ENCODE measurements around the gene MRPL34. TPM values are rescaled to one million over a fixed set of nuclear protein-coding genes. Genes with fewer than 3 reads are reported as not detected.
A peak's percentile ranks its signal among the peaks of the same experiment; 100 is the strongest.

MRPL34 gene
- total RNA-seq, 4 donors from 2014 or later = 131 to 173 (median 147) TPM

GRCh38 chr19:17303167-17303939 lies 2.3 kb upstream of the MRPL34 start, which contains the start of gene ABHD8:
TSS of gene ABHD8 (minus strand) at chr19:17303425. CDS start at chr19:17301616, 1,809 bp downstream.
- peaks cover 0 to 9% (median 0%) of the 10 kb centered on the region in 4 donors for H3K27me3 ChIP-seq
- DNase-seq (ENCODE audit: extremely low spot score) = peak; percentile 98
- 3% methylated on average over 19 of the region's 52 CpGs for WGBS
- H3K27ac ChIP-seq (replicated peaks in 1 of 4) = peak within 1 kb of the TSS; percentile 90 to 97 (median 91)
- peaks cover 0 to under 1% (median 0%) of the 10 kb centered on the region in 4 donors for H3K9me3 ChIP-seq
- H3K4me1 ChIP-seq = peaks cover 46 to 82% (median 71%) of the 10 kb centered on the region in 4 donors
- peaks cover 0 to 15% (median 8%) of the 10 kb centered on the region in 4 donors for H3K36me3 ChIP-seq
- intact Hi-C loops (cut with DNase I) = no loop called here
- TF ChIP-seq POLR2A (IDR thresholded peaks at IDR 0.05; ENCODE audit: low read depth) = peak; percentile 31
- peak; percentile 74 to 80 for TF ChIP-seq POLR2AphosphoS5 (IDR thresholded peaks at IDR 0.05)
- no peak for TF ChIP-seq EP300 (IDR thresholded peaks at IDR 0.05)
- TF ChIP-seq, protein P1, sequence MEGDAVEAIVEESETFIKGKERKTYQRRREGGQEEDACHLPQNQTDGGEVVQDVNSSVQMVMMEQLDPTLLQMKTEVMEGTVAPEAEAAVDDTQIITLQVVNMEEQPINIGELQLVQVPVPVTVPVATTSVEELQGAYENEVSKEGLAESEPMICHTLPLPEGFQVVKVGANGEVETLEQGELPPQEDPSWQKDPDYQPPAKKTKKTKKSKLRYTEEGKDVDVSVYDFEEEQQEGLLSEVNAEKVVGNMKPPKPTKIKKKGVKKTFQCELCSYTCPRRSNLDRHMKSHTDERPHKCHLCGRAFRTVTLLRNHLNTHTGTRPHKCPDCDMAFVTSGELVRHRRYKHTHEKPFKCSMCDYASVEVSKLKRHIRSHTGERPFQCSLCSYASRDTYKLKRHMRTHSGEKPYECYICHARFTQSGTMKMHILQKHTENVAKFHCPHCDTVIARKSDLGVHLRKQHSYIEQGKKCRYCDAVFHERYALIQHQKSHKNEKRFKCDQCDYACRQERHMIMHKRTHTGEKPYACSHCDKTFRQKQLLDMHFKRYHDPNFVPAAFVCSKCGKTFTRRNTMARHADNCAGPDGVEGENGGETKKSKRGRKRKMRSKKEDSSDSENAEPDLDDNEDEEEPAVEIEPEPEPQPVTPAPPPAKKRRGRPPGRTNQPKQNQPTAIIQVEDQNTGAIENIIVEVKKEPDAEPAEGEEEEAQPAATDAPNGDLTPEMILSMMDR (IDR thresholded peaks at IDR 0.05) = peak; percentile 41 to 84 (median 71)
- H3K4me3 ChIP-seq = peak within 1 kb of the TSS; percentile 77 to 91 (median 82)

- H3K4me1 ChIP-seq = peaks cover 46 to 87% (median 77%) of the 10 kb centered on the region in 4 donors
- peaks cover 0 to 9% (median 0%) of the 10 kb centered on the region in 4 donors for H3K27me3 ChIP-seq
- H3K9me3 ChIP-seq = no peaks in the 10 kb centered on the region
- H3K4me3 ChIP-seq = peak overlapping the region; percentile 77 to 91 (median 82)
- H3K36me3 ChIP-seq = peaks cover 0 to 15% (median 7%) of the 10 kb centered on the region in 4 donors
- intact Hi-C loops (cut with DNase I) = no loop called here
- TF ChIP-seq POLR2AphosphoS5 (IDR thresholded peaks at IDR 0.05) (no peak), POLR2A (IDR thresholded peaks at IDR 0.05; ENCODE audit: low read depth) (no peak), EP300 (IDR thresholded peaks at IDR 0.05) (no peak)
- TF ChIP-seq, protein P1 (IDR thresholded peaks at IDR 0.05) = no peak
- 53% methylated on average over 7 of the region's 12 CpGs for WGBS
- peak overlapping the region; percentile 90 to 97 (median 91) for H3K27ac ChIP-seq (replicated peaks in 1 of 4)
- no peak for DNase-seq (ENCODE audit: extremely low spot score)
These were observed 1.8 kb upstream of the MRPL34 start for GRCh38 chr19:17303940-17304267.

DNA sequence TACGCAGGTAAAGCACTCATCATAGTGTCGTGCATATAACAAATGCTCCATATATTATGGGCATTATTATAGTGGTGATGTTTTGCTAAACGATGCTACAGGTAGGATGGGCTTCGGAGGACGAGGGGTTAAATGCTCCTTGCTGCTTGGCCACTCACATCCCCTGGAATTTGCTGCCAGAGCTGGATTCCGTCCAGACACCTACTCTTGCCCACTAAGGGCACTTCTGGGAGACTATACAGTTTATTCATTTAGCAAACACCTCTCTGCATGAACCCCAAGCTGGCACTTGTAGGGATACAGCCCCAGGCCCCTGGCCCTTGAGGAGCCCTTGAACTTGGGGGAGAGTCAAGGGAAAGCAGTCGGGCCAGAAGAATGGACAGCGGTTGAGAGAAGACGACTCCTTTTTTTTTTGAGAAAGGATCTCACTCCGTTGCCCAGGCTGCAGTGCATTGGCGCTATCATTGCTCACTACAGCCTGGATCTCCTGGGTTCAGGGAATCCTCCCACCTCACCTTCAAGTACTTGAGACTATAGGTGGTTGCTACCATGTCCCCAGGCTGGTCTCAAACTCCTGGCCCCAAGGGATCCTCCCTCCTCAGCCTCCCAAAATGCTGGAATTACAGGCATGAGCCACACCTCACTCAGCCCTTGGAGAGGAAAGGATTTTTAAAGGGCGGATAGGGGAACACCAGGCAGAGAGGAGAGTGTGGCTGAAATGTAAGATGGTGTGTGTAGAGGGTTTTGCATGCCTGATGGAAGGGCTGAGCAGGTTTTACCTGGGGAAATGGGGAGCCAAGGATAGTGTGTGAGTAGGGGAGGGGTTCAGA lies 1.1 kb upstream of the MRPL34 start:
- 57% methylated on average over 12 of the region's 12 CpGs for WGBS
- Histone ChIP-seq H3K27me3 (peaks cover 0 to 9% (median 0%) of the 10 kb centered on the region in 4 donors), H3K27ac (replicated peaks in 1 of 4) (peak overlapping the region; percentile 90 to 97 (median 91)), H3K4me1 (peaks cover 46 to 90% (median 79%) of the 10 kb centered on the region in 4 donors), H3K4me3 (peak overlapping the region in 3 of 4 donors; percentile 67 to 93 (median 76)), H3K9me3 (no peaks in the 10 kb centered on the region), H3K36me3 (peaks cover 0 to 15% (median 7%) of the 10 kb centered on the region in 4 donors)
- TF ChIP-seq POLR2A (IDR thresholded peaks at IDR 0.05; ENCODE audit: low read depth) = no peak
- DNase-seq (ENCODE audit: extremely low spot score) = no peak
- intact Hi-C loops (cut with DNase I) = no loop called here

- peak overlapping the region; percentile 64 to 93 (median 72) for H3K4me3 ChIP-seq
- H3K4me1 ChIP-seq = peaks cover 51 to 92% (median 83%) of the 10 kb centered on the region in 4 donors
- no peaks in the 10 kb centered on the region for H3K9me3 ChIP-seq
- TF ChIP-seq, protein P1 (IDR thresholded peaks at IDR 0.05) = no peak
- TF ChIP-seq POLR2AphosphoS5 (IDR thresholded peaks at IDR 0.05) = no peak
- no peak for TF ChIP-seq POLR2A (IDR thresholded peaks at IDR 0.05; ENCODE audit: low read depth)
- TF ChIP-seq EP300 (IDR thresholded peaks at IDR 0.05) = no peak
- WGBS = 0% methylated on average over 5 of the region's 7 CpGs
- intact Hi-C loops (cut with DNase I) = no loop called here
- peaks cover 0 to 13% (median 6%) of the 10 kb centered on the region in 4 donors for H3K36me3 ChIP-seq
- peak overlapping the region; percentile 90 to 97 (median 91) for H3K27ac ChIP-seq (replicated peaks in 1 of 4)
- peaks cover 0 to 9% (median 0%) of the 10 kb centered on the region in 4 donors for H3K27me3 ChIP-seq
- DNase-seq (ENCODE audit: extremely low spot score) = no peak
These were observed 506 bp upstream of the MRPL34 start for GRCh38 chr19:17305216-17305516.
